GM12874 (cell line): Measurements from ENCODE around the gene TPP2.

Source experiments
- TF ChIP-seq, protein P1 (sequence below): IDR thresholded peaks from 2 replicates; pipeline ENCODE4 v1.5.1; 2011; ENCODE audit warnings: low read depth, mild to moderate bottlenecking, control low read depth, low read length, moderate library complexity; ENCODE audit not compliant: insufficient read depth

TPP2 gene

DNA sequence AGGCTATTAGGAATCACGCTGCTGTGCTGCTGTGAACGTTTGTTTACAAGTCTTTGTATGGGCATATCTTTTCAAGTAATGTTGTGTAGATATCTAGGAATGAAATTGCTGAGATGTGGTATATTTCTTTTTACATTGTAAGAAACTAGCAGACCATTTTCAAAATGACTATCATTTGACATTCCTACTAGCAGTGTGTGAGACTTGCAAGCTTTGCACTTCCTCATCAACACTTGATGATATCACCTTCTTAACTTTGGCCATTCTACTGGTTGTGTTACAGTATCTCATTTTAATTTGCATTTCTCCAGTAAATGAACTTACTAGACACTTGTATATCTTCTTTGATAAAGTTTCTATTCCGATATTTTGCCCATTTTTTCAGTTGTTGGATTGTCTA, 85.9 kb downstream of the TPP2 start:
- TF ChIP-seq, protein P1, sequence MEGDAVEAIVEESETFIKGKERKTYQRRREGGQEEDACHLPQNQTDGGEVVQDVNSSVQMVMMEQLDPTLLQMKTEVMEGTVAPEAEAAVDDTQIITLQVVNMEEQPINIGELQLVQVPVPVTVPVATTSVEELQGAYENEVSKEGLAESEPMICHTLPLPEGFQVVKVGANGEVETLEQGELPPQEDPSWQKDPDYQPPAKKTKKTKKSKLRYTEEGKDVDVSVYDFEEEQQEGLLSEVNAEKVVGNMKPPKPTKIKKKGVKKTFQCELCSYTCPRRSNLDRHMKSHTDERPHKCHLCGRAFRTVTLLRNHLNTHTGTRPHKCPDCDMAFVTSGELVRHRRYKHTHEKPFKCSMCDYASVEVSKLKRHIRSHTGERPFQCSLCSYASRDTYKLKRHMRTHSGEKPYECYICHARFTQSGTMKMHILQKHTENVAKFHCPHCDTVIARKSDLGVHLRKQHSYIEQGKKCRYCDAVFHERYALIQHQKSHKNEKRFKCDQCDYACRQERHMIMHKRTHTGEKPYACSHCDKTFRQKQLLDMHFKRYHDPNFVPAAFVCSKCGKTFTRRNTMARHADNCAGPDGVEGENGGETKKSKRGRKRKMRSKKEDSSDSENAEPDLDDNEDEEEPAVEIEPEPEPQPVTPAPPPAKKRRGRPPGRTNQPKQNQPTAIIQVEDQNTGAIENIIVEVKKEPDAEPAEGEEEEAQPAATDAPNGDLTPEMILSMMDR: no peak

DNA sequence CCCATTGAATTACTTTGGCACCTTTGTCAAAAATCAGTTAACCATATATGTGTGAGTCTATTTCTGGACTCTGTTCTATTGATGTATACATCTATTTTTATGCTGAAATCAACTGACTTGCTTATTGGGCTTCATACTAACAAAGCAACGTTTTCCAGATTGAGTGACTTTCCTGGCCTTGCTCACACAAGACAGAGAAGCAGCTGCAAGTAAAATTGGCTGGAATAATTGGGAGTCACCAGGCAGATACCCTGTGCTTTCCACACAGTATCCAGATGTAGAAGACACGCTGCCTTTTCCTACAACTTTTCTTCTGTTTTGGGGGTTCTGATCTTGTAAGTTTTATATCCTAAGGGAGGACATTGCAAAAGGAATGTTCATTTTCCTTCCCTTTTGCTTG, 86.9 kb downstream of the TPP2 start:
- TF ChIP-seq, protein P1: no peak

DNA sequence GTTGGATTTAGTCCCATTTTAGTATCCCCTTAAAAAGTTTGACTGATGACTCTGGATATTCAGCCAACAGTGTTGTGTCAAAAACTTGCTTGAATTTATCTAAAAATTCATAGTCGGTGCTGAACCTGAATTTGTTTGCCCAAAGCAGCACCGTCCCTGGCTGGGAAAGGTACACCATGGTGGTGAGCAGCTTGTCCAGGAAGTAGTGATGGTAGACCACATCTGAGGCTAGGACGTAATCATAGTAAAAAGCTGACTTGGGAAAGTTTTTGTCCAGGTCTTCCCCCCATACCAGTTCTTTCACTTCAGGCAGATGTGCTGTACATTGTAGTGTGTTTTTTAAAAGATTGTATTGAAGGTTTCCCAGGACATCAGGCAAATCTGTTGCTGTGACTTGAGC, 89.2 kb downstream of the TPP2 start:
- TF ChIP-seq, protein P1: no peak

DNA sequence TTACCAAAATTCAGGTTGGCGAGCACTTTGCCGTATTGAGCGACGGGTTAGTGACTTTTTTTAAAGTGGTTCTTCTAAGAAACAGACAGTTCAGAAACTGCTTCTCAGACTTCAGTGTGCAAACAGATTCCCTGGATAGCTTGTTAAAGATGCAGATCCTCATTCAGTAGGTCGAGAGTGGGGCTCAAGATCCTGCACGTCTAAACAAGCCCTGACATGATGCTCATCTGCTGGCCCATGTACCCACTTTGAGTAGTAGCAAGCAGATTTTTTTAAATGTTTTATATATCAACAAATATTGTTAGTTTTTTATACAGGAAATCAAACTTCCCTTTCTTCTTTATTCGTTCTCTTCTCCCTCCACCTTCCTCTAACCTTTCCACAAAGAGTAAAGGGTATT, 90.7 kb downstream of the TPP2 start:
- TF ChIP-seq, protein P1: no peak

DNA sequence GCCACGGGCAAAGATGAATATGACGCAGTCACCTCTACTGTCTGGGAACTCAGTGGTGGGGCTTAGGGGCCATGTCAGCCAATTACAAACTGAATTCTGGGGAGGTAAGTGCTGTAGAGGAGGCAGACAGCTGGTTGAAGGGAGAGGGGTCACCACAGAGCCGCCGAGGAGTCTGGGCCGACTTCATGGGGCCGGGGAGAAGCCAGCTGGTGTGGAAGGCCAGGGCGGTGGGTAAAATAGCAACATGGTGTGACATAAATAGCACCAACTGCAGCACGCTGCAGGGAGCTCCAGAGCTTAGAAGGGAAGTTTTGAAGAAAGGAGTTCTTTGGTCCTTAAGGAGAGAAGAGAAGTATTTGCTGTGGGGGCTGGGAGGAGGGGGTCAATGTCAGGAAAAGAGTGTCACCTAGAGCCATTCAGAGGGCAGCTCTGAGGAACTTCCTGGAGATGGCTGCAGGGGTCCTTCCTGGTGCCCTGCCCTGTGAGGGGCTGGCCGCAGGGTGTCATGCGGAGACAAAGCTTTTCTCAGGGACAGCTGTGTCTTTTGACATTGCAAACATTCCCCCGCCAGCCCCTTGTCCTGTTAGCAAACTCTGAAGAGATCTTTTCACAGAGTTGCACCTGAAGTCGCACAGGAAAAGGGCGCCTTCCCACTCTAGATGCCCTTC, 91.7 kb downstream of the TPP2 start:
- TF ChIP-seq, protein P1: no peak

DNA sequence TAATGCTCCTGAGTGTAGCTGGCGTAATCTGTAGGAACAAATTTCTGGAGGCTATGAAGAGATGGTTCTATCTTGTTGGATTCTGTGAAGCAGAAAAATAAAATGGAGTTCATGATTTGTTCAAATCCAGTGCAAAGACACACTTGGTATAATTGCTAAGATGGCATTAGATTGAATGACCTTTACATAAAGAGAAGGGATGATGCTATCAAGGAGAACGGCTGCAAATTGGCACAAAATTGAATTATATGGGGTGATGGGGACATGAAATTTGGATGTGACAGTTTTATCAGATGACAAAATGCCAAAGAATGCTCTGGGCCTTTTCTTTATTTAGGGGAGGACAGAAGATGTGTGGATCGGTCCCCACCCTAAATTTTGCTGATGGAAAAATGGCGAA, 94.1 kb downstream of the TPP2 start:
- TF ChIP-seq, protein P1: no peak

DNA sequence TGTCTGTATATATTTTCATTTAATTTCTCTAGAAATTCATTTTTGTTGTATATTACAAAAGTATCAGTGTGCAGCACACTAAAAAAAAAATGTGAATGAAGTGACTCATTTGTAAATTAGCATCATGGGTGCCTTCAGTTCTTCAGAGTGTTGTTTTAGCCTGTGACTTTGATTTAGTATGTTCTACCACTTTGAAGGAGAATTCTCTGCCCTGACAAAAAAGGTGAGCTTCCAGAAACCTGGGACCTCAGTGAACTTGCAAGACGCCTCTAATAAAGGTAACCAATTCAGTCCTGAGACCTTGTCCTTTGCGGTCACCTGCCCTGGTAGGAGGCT, 95.7 kb downstream of the TPP2 start:
- TF ChIP-seq, protein P1: no peak
